ENCODE measurements around the gene NCF4. TPM values are rescaled to one million over a fixed set of nuclear protein-coding genes. Genes with fewer than 3 reads are reported as not detected.

Gene NCF4
- total and polyA plus RNA-seq, 4 donors: 6.5 to 42.4 (median 27.2) TPM

DNA sequence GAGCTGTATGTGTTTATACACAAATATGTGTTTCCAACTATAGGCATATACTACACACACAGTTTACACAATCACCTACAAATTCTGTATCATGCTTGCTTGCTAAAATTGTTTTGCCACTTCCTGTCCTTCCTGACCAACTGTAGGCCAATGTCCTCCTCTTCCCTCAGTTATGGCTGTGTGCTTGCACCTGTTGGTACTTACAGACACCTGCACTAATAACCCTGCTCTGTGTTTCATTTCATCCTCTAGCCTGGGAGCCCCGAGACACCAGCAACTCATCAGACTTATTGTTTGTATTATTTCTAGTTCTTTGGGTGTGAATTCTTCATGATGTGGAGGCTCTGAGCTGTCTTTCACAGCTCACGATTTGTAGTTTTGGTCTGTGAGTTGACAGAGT lies 1.8 kb upstream of the NCF4 start:
- Histone ChIP-seq H3K4me3 (ENCODE audit: low read length in 2 of 2) (no peak overlapping the region), H3K36me3 (ENCODE audit: control insufficient read depth in 1 of 2, insufficient read depth in 2 of 2, low read length in 1 of 2) (no peaks in the 10 kb centered on the region), H3K27ac (ENCODE audit: low read depth in 1 of 2, low read length in 2 of 2) (no peak overlapping the region), H3K27me3 (ENCODE audit: control insufficient read depth in 1 of 2, insufficient read depth in 2 of 2, low read length in 1 of 2) (no peaks in the 10 kb centered on the region), H3K9me3 (ENCODE audit: control insufficient read depth, low read length) (no peaks in the 10 kb centered on the region), H3K4me1 (ENCODE audit: control insufficient read depth in 1 of 2, insufficient read depth in 2 of 2, low read length in 2 of 2) (no peaks in the 10 kb centered on the region)
- DNase-seq (no peak), ATAC-seq (ENCODE audit: low FRiP score) (no peak)
- WGBS, 2 donors: 86 to 91% methylated on average over 2 of the region's 2 CpGs
- intact Hi-C loops (cut with DNase I): loop anchor here in 1 of 2 donors (5.0 kb wide), 2 partner anchors 118 to 312 kb away; no protein-coding TSS in a partner anchor

DNA sequence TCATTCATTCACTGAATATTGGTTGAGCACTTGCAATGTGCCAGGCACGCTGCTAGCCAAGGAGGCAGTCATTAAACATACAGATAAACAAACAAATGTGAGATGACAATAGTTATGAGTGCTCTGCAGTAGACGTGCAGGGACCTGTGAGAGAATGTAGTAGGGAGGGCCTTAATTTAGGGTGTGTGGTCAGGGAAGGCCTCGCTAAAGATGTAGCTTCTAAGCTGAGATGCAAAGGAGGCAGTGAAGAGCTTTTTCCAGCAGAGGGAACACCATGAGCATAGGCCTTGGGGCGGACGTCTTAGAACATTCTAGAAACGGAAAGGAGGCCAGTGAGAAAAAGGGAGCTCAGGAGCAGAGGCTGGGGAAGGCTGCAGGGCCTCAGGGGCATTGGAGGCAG lies 789 bp upstream of the NCF4 start:
- no peaks in the 10 kb centered on the region for H3K9me3 ChIP-seq (ENCODE audit: control insufficient read depth, low read length)
- no peaks in the 10 kb centered on the region for H3K36me3 ChIP-seq (ENCODE audit: control insufficient read depth in 1 of 2, insufficient read depth in 2 of 2, low read length in 1 of 2)
- DNase-seq: no peak
- intact Hi-C loops (cut with DNase I): no loop called here
- 62% methylated on average over 6 of the region's 6 CpGs for WGBS, 2 donors
- no peak overlapping the region for H3K27ac ChIP-seq (ENCODE audit: low read depth in 1 of 2, low read length in 2 of 2)
- no peaks in the 10 kb centered on the region for H3K27me3 ChIP-seq (ENCODE audit: control insufficient read depth in 1 of 2, insufficient read depth in 2 of 2, low read length in 1 of 2)
- H3K4me3 ChIP-seq (ENCODE audit: low read length in 2 of 2): no peak overlapping the region
- H3K4me1 ChIP-seq (ENCODE audit: control insufficient read depth in 1 of 2, insufficient read depth in 2 of 2, low read length in 2 of 2): no peaks in the 10 kb centered on the region
- no peak for ATAC-seq (ENCODE audit: low FRiP score)

DNA sequence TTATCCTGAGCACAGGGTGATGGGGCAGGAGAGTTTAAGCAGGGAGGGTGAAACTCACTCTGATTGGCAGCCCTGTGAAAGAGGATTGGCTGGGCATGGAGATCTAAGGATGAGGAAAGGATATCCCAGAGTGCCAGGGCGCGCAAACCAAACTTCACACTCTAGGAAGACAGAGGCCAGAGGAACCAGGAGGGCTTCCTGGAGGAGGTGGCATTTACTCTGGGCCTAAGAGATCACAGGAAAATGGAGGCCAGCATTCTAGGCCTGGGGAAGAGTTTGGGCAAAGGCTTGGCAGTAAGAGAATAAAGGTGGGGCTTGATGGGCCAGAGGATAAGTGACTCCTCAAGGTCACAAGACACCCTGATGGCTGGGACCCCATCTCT lies 377 bp upstream of the NCF4 start:
- Histone ChIP-seq H3K27me3 (ENCODE audit: control insufficient read depth in 1 of 2, insufficient read depth in 2 of 2, low read length in 1 of 2) (no peaks in the 10 kb centered on the region), H3K27ac (ENCODE audit: low read depth in 1 of 2, low read length in 2 of 2) (no peak overlapping the region), H3K9me3 (ENCODE audit: control insufficient read depth, low read length) (no peaks in the 10 kb centered on the region), H3K4me3 (ENCODE audit: low read length in 2 of 2) (no peak overlapping the region), H3K4me1 (ENCODE audit: control insufficient read depth in 1 of 2, insufficient read depth in 2 of 2, low read length in 2 of 2) (no peaks in the 10 kb centered on the region), H3K36me3 (ENCODE audit: control insufficient read depth in 1 of 2, insufficient read depth in 2 of 2, low read length in 1 of 2) (no peaks in the 10 kb centered on the region)
- DNase-seq (no peak), ATAC-seq (ENCODE audit: low FRiP score) (no peak)
- intact Hi-C loops (cut with DNase I): no loop called here
- WGBS, 2 donors: 99 to 100% methylated on average over 2 of the region's 2 CpGs

DNA sequence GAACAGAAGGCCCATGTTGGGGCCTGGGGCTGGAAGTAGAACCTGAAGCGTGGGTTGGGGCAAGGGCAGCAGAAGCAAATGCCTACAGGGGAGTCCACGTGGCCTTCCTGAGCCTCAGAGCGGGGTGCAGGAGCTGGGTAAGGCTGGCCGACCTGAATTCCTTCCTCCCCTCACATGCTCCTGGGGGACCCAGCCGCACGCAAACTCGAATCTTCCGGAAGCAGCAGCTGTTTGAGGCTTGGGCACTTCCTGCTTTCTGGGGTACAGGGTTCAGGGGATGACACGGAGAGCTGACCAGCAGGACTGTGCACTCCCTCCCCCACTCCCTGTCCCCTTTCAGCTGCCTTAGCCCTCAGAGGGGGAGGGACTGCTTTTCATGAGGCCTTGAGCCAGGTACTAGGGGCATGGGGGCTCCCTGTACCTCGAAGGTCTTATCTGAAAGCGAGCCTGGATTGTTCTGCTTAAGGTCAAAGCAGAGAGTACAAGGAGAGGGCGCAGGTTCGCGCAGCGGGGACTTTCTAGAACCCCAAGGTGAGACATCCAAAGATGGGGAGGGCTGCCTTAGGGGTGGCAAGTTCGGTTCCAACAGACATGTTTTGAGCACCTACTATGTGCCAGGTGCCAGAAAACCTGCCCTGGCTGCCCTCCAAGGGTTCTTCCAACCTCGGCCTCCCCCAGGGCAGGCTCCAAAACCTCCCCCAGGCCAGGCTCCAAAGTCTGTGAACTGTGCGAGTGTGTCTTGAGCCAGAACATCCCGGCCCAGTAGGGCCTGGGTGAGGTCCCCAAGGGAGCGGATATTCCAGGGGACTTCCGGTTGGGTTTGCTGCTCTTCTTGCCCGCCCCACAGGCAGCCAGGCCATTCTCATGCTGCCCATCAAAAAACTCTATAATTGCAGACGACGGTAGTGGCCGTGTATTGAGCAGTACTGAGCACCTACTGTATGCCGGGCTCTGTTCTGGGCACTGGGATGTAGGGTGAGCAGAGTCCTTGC lies 1.7 kb downstream of the NCF4 start:
- Histone ChIP-seq H3K4me1 (ENCODE audit: control insufficient read depth in 1 of 2, insufficient read depth in 2 of 2, low read length in 2 of 2) (no peaks in the 10 kb centered on the region), H3K27ac (ENCODE audit: low read depth in 1 of 2, low read length in 2 of 2) (no peak overlapping the region), H3K9me3 (ENCODE audit: control insufficient read depth, low read length) (no peaks in the 10 kb centered on the region), H3K27me3 (ENCODE audit: control insufficient read depth in 1 of 2, insufficient read depth in 2 of 2, low read length in 1 of 2) (no peaks in the 10 kb centered on the region), H3K4me3 (ENCODE audit: low read length in 2 of 2) (no peak overlapping the region), H3K36me3 (ENCODE audit: control insufficient read depth in 1 of 2, insufficient read depth in 2 of 2, low read length in 1 of 2) (no peaks in the 10 kb centered on the region)
- peak in 1 of 2 donors; percentile 79 for DNase-seq
- intact Hi-C loops (cut with DNase I): no loop called here
- ATAC-seq (ENCODE audit: low FRiP score): peak; percentile 35
- WGBS, 2 donors: 75 to 78% methylated on average over 26 of the region's 26 CpGs

DNA sequence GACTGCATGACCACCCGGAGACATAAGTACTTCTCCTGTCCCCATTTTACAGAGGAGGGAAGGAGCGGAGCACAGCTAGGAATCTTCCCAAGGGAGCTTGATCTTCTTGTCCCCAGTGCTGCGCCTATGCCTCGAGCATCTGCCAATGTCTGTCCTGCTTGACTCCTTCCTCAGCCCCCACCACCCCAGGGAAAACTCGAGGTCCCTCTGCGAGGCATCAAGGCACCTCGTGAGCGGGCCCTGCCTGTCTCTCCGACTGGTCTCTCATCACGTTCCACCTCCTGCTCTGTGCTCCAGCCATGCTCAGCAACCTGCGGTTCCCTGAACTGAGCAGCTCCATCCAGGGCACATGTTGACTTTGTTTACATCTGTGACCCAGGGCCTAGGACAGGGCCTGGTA lies 2.5 kb downstream of the NCF4 start:
- H3K4me1 ChIP-seq (ENCODE audit: control insufficient read depth in 1 of 2, insufficient read depth in 2 of 2, low read length in 2 of 2): no peaks in the 10 kb centered on the region
- 68 to 77% methylated on average over 11 of the region's 11 CpGs for WGBS, 2 donors

DNA sequence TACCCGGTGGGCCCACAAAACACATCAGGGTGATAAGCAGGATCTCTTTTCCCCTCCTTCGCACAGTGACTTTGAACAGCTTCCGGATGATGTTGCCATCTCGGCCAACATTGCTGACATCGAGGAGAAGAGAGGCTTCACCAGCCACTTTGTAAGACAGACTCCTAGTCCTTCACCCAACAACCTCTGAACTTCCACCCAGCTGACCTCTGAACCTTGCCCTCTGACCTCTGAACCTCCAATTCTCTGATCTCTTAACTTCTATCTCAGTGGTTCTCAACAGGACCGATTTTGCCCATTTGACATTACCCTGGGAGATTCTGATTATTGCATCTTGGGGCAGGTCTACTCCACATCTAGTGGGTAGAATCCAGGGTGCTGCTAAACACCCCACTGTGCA lies 3.2 kb downstream of the NCF4 start:
- ATAC-seq (ENCODE audit: low FRiP score) (no peak), DNase-seq (no peak)
- H3K4me3 ChIP-seq (ENCODE audit: low read length in 2 of 2): no peak overlapping the region
- intact Hi-C loops (cut with DNase I): no loop called here
- H3K9me3 ChIP-seq (ENCODE audit: control insufficient read depth, low read length): no peaks in the 10 kb centered on the region
- H3K4me1 ChIP-seq (ENCODE audit: control insufficient read depth in 1 of 2, insufficient read depth in 2 of 2, low read length in 2 of 2): no peaks in the 10 kb centered on the region
- H3K27me3 ChIP-seq (ENCODE audit: control insufficient read depth in 1 of 2, insufficient read depth in 2 of 2, low read length in 1 of 2): no peaks in the 10 kb centered on the region
- no peak overlapping the region for H3K27ac ChIP-seq (ENCODE audit: low read depth in 1 of 2, low read length in 2 of 2)
- WGBS, 2 donors: 86 to 90% methylated on average over 6 of the region's 6 CpGs
- no peaks in the 10 kb centered on the region for H3K36me3 ChIP-seq (ENCODE audit: control insufficient read depth in 1 of 2, insufficient read depth in 2 of 2, low read length in 1 of 2)

More for the DNA sequence above, 2.5 kb downstream of the NCF4 start:
- intact Hi-C loops (cut with DNase I): no loop called here
- ATAC-seq (ENCODE audit: low FRiP score) (no peak), DNase-seq (no peak)
- Histone ChIP-seq H3K9me3 (ENCODE audit: control insufficient read depth, low read length) (no peaks in the 10 kb centered on the region), H3K27me3 (ENCODE audit: control insufficient read depth in 1 of 2, insufficient read depth in 2 of 2, low read length in 1 of 2) (no peaks in the 10 kb centered on the region), H3K27ac (ENCODE audit: low read depth in 1 of 2, low read length in 2 of 2) (no peak overlapping the region), H3K4me3 (ENCODE audit: low read length in 2 of 2) (no peak overlapping the region), H3K36me3 (ENCODE audit: control insufficient read depth in 1 of 2, insufficient read depth in 2 of 2, low read length in 1 of 2) (no peaks in the 10 kb centered on the region)

DNA sequence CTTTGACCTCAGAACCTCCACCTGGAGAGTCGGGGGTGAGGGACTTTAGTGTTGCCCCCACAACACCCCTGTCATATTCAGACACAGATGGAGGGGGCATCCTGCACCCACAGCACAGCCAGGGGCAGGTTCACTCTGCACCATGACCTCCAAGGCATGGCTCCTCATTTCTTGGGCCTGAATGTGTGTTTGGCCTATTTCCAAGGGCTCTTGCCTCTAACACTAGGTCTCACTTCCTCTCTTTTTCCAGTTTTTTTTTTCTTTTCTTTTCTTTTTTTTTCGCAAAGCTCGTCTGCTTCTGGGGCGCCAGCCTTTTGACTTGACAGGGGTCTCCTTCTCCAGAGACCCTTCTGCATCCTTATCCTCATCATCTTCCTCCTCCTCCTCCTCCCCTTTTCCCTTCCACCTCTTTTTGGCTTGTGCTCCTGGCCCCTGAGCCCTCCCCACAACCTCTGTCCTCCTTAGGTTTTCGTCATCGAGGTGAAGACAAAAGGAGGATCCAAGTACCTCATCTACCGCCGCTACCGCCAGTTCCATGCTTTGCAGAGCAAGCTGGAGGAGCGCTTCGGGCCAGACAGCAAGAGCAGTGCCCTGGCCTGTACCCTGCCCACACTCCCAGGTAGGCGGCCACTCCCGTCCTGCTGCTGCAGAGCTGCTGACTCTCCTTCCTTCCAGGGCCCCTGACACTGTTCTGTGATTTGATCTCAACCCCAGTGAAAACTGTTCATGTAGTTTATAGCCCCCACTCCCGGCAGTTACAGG lies 3.8 kb downstream of the NCF4 start:
- Histone ChIP-seq H3K4me1 (ENCODE audit: control insufficient read depth in 1 of 2, insufficient read depth in 2 of 2, low read length in 2 of 2) (no peaks in the 10 kb centered on the region), H3K27me3 (ENCODE audit: control insufficient read depth in 1 of 2, insufficient read depth in 2 of 2, low read length in 1 of 2) (no peaks in the 10 kb centered on the region), H3K36me3 (ENCODE audit: control insufficient read depth in 1 of 2, insufficient read depth in 2 of 2, low read length in 1 of 2) (no peaks in the 10 kb centered on the region), H3K9me3 (ENCODE audit: control insufficient read depth, low read length) (no peaks in the 10 kb centered on the region), H3K4me3 (ENCODE audit: low read length in 2 of 2) (no peak overlapping the region), H3K27ac (ENCODE audit: low read depth in 1 of 2, low read length in 2 of 2) (no peak overlapping the region)
- 79% methylated on average over 14 of the region's 14 CpGs for WGBS, 2 donors
- intact Hi-C loops (cut with DNase I): no loop called here
- no peak for DNase-seq
- ATAC-seq (ENCODE audit: low FRiP score): no peak

DNA sequence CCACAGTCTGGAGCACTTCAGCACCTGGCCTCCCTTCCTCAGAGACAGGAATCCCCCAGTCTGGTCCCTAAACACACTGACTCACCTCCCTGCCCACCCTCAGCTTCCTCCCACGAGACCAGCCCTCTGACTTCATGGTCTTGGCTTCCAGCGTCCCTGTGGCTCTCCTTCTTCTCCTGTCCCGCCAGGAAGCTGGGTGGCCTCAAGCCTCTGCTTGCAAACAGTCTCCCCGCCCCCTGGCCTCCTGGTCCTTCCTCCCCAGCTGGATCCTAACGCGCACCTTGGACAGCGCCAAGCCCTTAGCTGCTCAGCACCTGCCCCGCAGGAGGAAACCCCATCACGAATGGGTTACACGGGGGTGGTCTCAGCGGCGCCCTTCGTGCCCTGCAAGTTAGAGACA lies 4.5 kb downstream of the NCF4 start:
- intact Hi-C loops (cut with DNase I): no loop called here
- H3K36me3 ChIP-seq (ENCODE audit: control insufficient read depth in 1 of 2, insufficient read depth in 2 of 2, low read length in 1 of 2): no peaks in the 10 kb centered on the region
- 24 to 28% methylated on average over 13 of the region's 13 CpGs for WGBS, 2 donors

More for the DNA sequence above, 4.5 kb downstream of the NCF4 start:
- Histone ChIP-seq H3K4me1 (ENCODE audit: control insufficient read depth in 1 of 2, insufficient read depth in 2 of 2, low read length in 2 of 2) (no peaks in the 10 kb centered on the region), H3K4me3 (ENCODE audit: low read length in 2 of 2) (no peak overlapping the region), H3K9me3 (ENCODE audit: control insufficient read depth, low read length) (no peaks in the 10 kb centered on the region), H3K27me3 (ENCODE audit: control insufficient read depth in 1 of 2, insufficient read depth in 2 of 2, low read length in 1 of 2) (no peaks in the 10 kb centered on the region), H3K27ac (ENCODE audit: low read depth in 1 of 2, low read length in 2 of 2) (no peak overlapping the region)
- ATAC-seq (ENCODE audit: low FRiP score) (no peak), DNase-seq (no peak)
